NCI-H2227 (cell line): Measurements from ENCODE around the gene ATP13A4.
A peak's percentile ranks its signal among the peaks of the same experiment; 100 is the strongest.

Source experiments
- DNase-seq: peaks from one replicate; lab custom pipeline; 2025; ENCODE audit not compliant: unreplicated experiment; lab: John Stamatoyannopoulos, UW

ATP13A4 gene

DNA sequence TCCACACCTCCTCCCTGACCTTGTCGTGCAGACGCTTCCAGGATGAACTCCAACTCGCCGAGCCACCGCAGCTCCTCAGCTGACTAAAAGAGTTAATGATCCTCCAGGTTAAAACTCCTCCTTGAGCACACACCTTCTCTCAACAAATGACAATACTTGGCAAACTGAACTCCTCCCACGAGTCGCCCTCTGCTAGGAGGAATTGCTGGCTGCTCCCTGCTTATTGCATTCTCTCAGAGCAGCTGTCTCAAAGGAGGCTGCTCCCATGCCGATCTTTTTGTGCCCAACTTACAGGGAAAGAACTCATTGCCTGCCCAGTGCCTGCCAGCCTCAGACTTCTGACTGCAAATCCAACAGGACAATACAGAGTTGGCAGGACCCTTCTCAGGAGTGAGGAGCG is at the start of gene ATP13A4:
Gene ATP13A4 (minus strand): TSS at position 85 of the 400 bp plus-strand sequence. CDS start 96 bp downstream, outside the sequence.
- no peak for DNase-seq

DNA sequence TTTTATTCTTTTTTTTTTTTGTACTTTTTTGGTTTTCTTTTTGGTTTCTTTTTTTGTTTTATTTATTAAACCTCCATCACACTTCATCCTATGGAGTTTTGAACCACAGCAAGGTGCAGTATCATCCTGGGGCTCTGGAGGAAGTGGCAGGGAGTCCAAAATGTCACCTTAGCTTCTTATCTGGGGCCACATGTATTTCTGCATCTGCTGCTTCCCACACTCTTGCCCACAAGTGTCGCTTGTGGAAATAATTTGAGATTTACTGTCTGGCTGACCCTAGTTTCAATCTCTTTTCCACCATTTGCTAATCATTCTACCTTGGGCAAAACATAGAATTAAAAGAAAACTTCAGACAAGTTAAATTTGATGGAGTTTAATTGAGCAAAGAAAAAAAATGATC is 44.7 kb upstream of the ATP13A4 start:
- no peak for DNase-seq

DNA sequence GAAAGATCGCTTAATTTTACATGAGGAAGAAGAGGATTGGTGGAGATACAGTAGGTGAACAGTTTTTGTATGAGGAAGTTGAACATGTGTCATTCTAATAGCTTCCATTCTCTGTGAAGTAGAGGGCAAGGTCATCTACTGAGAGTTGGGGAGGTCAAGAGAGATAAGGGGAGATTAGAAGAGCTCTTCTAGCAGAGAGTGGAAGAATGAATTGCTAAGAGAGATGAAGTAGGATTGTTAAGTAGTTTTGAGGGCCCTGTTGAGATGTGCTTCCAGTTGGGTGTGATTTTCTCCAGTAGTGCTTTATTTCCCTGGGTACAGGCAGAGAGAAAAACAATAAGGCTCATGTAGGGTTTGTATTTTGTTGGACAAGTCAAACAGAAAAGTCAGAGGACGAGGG is 43.5 kb upstream of the ATP13A4 start:
- no peak for DNase-seq

- no peak for DNase-seq
Measured at GRCh38 chr3:193595939-193596487, 41.3 kb upstream of the ATP13A4 start.

GRCh38 chr3:193594946-193595689 is 40.4 kb upstream of the ATP13A4 start:
- DNase-seq: no peak

DNA sequence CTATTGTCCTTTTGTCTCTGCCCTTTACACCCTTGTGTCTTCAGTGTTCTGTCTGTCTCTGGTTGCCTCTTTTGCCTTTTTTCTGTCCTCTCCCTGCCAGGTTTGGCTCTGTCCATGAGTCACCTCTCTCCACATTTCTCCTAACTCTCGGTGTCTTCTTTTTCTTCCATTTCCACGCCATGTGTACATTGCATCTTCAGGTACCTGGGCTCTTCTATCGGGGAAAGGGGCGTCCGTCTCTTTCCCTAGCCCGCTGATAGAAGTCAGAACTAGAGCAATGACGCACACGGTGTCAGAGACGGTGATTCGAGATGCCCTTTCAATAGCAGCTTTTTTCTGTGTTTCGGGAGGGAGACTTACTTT is 39.0 kb upstream of the ATP13A4 start:
- DNase-seq: peak; percentile 28

DNA sequence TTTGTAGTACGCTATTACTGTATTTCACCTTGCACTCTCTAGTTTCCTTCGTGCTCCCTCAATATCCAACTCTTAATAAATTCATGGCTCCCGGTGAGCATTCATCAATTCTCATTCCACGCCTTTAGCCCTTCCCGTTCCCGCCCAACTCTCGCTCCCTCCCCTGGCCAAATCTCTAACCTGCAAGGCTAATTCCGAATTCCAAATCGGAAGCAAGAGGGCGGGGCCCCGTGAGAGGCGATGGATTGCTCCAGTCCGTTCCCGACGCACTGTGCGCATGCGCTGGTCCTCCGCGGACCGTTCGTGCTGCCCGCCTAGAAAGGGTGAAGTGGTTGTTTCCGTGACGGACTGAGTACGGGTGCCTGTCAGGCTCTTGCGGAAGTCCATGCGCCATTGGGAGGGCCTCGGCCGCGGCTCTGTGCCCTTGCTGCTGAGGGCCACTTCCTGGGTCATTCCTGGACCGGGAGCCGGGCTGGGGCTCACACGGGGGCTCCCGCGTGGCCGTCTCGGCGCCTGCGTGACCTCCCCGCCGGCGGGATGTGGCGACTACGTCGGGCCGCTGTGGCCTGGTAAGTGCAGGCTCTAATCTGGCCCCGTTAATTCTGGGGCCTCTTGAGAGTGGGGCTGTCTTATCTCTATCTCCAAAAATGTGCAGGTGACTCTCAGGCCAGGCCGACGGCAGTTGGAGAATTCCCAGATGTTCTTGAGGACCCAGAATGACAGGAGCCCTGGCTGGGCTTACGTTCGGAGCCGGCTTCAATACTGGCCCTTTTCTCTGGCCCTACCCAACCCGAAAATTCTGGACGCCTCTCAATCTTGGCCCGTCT is 38.4 kb upstream of the ATP13A4 start, which contains the start of gene OPA1:
Gene OPA1 (plus strand): TSS at position 368 of the 827 bp plus-strand sequence. CDS start 170 bp downstream, at position 538.
- peak; percentile 99 for DNase-seq

DNA sequence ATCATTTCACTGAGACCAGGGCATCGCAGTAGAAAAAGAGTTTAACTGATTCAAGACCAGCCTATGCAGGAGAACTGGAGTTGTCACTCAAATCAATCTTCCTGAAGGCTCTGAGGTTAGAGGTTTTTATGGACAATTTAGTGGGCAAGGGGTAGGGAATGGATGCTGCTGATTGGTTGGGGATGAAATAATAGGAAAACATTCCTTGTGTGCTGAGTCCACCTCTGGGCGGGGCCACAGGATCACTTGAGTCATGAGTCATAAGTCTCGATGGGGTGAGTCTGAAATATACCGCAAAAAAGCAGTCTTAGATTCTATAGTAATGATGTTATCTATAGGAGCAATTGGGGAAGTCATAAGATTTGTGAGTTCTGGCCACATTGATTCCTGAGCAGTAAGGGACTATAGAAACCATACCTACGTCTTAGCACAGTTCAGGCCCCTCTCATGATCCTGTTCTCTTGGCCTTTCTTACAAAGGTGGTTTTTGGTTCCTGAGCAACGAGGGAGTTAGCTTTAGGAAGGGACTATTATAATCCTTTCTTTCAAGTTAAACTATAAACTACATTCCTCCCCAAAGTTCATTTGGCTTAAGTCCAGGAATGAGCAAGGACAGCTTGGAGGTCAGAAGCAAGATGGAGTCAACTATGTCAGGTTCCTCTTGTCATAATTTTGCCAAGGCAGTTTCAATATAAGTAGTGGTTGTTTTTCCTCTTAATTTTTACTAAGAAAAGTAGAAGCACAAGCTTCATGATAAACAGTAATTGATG is 35.6 kb upstream of the ATP13A4 start:
- no peak for DNase-seq

DNA sequence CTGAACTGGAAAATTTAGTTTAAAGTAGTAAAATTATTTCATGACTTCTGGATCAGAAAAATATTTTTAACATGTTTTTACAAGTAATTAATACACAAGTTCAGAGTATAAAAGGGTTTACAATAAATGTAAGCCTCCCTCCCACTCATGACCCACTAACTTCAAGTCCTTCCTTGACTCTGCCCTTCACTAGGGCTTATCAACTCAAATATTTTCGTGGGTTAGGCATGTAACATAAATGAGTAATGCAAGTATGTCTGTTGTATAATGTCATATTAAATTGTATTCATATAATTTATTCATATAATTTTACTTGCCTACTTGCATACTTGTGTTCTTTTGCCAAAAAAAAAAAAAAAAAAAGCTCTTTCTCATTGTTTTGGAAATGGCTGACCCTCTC is 34.9 kb upstream of the ATP13A4 start:
- DNase-seq: no peak

DNA sequence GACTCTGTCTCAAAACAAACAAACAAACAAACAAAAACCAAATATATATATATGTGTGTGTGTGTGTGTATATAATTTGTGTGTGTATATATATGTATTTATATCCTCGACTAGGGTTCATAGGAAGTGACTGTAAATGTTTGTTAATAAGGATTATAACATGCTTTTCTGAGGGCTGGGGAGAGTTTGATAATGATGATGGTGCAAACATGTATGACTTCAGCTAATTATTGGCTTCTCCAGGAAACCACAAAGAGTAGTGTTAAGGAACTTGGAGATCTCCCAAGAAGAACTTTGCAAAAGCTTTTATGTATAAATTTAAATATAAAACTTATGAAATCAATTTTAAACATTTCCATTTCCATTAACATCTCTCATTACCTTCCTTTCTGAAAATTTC is 34.4 kb upstream of the ATP13A4 start:
- DNase-seq: no peak

DNA sequence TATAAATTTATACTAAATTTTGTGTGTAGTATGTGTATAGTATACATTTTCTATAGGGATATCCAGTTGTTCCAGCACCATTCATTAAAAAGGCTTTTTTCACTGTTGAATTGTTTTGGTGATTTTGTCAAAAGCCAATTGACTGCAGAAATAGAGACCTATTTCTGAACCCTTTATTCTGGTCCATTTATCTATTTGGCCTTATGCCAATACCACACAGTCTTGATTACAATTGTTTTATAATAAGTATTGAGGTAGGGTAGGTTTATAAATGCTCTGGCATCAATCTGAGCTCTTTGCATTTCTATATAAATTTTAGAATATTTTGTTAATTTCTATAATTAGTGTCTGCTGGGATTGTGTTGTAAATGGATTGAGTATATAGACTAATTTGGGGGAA is 31.8 kb upstream of the ATP13A4 start:
- DNase-seq: no peak

- DNase-seq: no peak
Measured at GRCh38 chr3:193585530-193585929, 30.8 kb upstream of the ATP13A4 start.

GRCh38 chr3:193574488-193575070 is 19.9 kb upstream of the ATP13A4 start:
- DNase-seq: no peak

GRCh38 chr3:193573403-193574191 is 18.9 kb upstream of the ATP13A4 start:
- no peak for DNase-seq

DNA sequence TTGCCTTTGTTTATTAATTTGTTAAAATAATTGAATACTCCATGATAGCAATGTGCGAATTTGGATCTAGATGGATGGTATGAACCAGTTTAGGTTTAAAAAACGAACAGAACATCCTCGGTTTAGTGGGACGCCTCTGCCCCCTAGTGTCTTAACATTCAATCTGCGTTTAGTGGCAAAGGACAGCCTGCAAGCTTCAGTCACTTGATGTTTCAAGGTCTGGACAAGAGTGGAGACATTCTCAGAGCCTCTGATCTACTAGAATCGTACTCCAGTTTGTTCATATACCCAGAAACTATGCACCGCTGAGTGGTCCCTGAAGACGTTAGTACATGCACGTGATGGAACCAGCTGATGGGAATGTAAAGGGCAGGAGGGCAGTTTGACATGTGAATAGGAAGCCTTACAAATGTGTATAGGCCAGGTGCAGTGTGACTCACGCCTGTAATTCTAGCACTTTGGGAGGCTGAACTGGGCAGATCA is 17.8 kb upstream of the ATP13A4 start:
- DNase-seq: peak; percentile 78

DNA sequence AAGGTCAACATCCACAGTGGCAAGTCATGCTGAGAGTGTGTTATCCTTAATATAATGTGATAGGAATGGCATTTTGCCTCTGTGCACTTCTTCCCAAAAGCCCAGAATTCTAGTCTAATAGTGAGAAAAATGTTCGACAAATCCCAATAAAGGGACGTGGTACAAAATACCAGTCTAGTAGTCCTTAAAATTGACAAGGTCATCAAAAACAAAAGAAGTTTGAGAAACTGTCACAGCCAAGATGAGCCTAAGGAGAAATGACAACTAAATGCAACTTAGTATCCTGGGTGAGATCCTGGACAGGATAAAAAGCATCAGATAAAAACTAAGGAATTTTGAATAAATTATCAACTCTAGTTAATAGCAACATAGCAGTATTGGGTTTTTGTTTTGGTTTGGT is 14.4 kb upstream of the ATP13A4 start:
- DNase-seq: no peak

- no peak for DNase-seq
Measured at GRCh38 chr3:193564012-193564411, 9.3 kb upstream of the ATP13A4 start.

GRCh38 chr3:193563426-193563825 is 8.7 kb upstream of the ATP13A4 start:
- no peak for DNase-seq

DNA sequence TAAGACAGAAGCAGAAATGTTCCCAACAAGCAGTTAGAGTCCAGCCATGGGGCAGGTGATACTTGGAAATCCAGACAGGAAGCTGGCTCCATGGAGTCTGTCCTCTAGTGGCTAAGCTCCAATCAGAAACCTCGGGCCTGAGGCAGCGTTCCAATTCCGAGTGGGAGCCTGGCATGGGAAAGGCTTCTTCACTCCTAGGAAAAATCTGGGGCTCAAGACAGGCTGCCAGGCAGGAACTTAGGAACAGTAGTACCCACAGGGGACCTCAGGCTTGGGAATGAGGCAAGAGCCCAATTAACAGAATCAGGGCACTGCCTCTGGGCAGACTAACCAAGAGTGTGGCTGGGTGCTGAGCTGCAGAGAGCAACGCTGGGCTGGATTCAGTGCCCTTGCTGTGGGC is 6.2 kb upstream of the ATP13A4 start:
- DNase-seq: no peak

DNA sequence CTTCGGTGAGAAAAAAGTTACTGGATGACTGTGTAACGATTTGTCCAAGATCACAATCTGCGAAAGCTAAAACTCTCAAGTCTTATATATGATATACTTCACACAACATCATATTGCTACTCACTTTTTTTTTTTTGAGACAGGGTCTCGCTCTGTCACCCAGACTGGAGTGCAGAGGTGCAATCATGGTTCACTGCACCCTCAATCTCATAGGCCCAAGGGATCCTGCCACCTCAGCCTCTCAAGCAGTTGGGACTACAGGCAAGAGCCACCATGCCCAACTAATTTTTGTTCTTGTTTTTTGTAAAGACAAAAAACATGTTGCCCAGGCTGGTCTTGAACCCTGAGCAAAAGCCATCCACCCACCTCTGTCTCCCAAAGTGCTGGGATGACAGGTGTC is 5.4 kb upstream of the ATP13A4 start:
- DNase-seq: no peak
